NCI-H774 (cell line): ENCODE results near the gene ATG4C.
"Not testable (repeated sequence)": the region's sequence is repeated elsewhere in the genome, so short reads cannot be mapped to it uniquely, and the experiment has no call there.

Experiments
- DNase-seq: peaks from one replicate; lab custom pipeline; 2025; lab: John Stamatoyannopoulos, UW

ATG4C gene, protein sequence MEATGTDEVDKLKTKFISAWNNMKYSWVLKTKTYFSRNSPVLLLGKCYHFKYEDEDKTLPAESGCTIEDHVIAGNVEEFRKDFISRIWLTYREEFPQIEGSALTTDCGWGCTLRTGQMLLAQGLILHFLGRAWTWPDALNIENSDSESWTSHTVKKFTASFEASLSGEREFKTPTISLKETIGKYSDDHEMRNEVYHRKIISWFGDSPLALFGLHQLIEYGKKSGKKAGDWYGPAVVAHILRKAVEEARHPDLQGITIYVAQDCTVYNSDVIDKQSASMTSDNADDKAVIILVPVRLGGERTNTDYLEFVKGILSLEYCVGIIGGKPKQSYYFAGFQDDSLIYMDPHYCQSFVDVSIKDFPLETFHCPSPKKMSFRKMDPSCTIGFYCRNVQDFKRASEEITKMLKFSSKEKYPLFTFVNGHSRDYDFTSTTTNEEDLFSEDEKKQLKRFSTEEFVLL

DNA sequence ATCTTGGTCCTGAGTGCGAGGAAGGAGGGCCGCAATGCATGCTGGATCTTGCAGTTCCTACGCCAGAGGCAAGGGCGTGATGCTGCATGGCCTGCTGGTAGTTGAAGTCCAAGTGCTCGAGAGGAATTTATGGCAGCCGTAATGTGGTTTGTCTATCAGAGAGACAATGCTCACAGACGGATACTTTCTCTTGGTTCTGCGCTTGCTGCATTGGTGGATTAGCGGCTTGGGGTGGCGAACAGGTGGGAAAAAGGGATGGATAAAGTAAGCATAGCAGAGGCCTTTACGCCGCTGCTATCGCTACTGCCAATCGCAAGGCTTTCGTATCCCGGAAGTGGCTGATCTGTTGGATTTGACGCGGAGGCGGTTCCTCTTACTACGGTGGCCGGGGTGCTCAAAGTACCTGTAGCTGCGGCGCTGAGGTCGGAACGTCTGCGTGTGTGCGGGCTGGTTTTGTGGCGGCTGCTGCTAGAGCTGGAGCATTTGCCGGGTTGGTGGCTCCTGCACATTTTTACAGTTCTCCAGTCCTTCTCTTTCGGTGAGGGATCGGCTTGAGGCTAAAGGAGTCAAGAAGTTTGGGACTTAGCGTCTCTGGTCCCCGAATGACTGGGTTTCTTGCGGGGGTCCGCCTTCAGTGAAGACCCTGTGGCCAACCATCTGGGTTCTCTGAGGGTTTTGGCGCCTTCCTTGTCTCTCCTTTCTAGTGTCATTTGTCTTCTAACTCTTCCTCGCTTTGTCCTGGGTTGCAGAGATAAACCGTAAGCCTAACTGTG is at the start of gene ATG4C:
TSS of gene ATG4C (plus strand) at position 397 of the 773 bp plus-strand sequence. CDS start 19,655 bp downstream, outside the sequence.
- DNase-seq: peak; percentile 91

DNA sequence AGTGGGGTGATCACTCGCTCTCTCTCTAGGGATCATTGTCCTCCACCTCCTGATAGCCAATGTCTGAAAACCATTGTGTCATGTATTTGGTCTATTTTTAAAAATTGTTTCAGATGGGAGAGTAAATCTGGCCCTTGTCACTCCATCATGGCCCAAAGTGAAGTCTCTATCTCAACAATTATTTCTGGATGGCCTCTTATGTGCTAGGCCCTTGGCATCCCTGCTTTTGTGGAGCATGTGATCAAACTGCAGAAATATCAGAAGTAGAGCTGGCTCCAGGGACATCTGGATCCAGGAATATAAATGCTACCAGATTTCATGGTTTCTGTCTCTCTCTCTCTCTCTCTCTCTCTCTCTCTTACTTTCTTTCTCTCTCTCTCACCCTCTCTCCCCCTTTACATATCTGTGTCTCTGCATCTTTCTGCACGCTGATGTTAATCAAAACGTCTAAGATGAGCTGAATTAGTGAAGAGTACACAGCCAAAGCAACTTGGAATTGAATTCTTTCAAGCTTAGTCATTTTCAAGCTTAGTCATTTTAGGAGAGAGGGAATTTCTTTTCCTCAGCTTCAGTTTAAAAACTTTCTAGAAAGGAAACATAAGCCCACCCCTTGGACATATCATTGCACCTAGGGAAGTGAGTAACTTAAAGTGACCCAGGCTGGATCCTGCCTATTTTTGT is 48.3 kb upstream of the ATG4C start:
- no peak for DNase-seq

DNA sequence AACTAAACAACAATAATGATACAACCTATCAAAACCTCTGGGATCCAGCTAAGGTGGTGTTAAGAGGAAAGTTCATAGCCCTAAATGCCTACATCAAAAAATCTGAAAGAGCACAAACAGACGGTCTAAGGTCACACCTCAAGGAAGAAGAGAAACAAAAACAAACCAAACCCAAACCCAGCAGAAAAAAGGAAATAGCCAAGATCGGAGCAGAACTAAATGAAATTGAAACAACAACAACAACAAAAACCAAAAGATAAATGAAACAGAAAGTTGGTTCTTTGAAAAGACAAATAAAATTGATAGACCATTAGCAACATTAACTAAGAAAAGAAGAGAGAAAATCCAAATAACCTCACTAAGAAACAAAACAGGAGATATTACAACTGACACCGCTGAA is 43.2 kb upstream of the ATG4C start:
- DNase-seq: not testable (repeated sequence)

DNA sequence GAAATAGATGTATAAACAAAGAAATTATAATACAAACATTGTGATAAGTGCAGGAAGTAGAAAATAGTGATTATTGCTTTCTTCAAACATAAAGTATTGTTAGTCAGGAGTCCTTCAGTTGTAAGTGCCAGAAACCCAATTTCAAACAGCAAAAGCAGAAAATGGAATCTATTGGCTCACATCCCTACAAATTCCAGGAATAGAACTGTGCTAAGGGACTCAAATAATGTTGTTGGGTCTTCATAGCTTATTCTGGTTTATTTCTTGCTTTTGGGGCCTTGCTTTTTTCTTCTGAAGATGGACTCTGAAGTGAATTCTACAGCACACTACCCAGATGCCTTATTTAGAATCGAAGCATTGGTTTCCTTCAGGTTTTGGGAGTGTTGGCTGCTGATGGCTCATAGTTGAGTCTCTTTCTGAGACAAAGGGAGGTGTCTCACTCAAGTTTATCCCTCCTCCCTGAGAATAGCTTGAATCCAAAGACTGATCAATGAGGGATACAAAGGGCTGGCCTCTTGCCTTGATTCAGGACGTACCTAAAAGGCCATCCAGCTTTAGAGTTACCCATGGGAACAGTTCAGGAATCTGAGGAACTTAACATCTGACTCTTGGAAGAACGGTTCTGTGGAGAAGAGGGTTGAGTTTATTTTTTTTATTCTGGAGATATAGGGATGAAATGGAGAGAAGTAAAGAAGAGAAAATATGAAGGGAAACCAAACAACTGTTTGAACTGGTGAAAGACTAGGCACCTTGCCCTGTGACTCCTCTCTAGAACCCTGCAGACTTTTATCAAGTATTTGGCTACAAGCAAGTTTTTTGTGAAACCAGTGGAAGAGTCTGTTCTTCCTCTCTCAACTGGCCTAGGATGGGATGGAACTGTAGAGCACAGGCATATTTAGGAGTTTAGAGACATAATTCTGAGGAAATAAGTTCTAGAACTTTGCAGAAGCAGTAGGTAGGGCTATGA is 39.0 kb upstream of the ATG4C start:
- DNase-seq: no peak

DNA sequence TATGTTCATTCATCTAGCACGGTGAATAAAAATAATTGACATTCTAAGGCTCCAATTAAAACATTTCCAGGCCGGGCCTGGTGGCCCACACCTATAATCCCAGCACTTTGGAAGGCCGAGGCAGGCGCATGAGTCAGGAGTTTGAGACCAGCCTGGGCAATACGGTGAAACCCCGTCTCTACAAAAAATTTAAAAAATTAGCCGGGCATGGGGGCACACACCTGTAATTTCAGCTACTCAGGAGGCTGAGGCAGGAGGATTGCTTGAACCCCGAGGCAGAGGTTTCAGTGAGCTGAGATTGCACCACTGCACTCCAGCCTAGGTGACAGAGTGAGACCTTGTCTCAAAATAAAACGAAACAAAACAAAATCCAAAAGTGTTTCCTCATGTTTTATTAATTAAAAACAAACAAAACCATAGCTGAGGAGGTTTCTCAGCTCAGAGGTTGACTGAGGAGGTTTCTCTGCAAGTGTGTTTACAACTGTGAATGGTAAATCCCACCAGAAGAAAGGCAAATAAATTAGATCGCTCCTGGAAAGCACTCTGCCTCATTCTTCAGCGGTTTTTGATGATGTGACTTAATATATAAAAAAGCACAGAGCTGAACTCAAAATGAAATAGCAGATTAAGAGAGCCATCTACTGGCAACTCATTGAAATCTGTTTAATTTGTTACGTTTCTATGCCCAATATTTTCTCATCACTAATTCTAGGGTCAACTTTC is 37.7 kb upstream of the ATG4C start:
- peak; percentile 51 for DNase-seq

DNA sequence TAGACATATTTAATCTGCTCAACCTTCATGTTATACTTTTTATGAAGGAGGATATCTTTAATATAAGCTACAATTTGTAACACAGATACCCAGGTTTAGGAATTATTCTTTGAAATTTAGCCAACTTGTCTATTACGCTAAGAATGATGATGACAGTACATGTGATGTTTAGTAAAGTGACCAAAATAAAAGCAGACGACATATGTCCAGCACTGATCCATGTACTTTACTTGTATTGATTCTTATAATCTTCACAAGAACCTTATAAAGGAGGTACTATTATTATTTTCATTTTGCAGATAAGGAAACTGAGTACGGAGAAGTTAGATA is 37.2 kb upstream of the ATG4C start:
- DNase-seq: no peak

DNA sequence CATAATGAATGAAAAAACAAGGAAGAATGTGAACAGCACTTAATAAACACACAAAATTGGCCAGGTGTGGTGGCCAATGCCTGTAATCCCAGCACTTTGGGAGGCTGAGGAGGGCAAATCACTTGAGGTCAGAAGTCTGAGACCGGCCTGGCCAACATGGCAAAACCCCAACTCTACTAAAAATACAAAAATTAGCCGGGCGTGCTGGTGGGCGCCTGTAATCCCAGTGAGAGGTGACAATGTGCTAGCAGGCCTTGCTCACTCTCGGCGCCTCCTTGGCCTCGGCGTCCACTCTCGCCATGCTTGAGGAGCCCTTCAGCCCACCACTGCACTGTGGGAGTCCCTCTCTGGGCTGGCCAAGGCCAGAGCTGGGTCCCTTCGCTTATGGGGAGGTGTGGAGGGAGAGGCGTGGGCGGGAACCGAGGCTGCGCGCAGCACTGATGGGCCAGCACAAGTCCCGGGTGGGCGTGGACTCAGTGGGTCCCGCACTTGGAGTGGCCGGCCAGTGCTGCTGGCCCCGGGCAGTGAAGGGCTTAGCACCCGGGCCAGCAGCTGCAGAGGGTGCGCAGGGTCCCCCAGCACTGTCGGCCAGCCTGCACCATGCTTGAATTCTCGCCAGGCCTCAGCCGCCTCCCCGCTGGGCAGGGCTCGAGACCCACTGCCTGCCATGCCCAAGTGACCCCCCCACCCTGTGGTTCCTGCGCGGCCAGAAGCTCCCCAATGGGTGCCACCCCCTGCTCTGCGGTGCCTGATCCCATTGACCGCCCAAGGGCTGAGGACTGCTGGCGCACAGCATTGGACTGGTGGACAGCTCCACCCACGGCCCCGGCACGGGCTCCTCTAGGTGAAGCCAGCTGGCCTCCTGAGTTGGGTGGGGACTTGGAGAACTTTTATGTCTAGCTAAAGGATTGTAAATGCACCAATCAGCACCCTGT is 30.6 kb upstream of the ATG4C start:
- no peak for DNase-seq

DNA sequence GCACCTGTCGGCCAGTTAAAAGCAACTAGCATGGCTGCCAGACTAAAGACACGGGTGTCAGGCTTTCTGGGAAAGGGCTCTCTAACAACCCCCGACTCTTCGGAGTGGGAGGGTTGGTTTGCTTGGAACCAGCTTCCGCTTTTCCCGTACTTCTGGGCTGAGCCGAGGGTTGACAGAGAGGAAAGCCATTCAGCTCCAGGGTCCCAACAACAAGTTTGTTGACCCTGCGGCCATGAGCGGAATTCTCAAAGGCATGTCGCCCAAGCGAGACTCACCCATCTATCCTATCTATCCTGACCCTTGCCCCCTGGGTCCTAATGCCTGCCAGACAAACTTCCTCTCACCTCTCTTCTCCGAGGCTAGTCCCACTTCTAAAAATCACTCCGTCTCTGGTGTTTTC is 29.0 kb upstream of the ATG4C start:
- DNase-seq: not testable (repeated sequence)

DNA sequence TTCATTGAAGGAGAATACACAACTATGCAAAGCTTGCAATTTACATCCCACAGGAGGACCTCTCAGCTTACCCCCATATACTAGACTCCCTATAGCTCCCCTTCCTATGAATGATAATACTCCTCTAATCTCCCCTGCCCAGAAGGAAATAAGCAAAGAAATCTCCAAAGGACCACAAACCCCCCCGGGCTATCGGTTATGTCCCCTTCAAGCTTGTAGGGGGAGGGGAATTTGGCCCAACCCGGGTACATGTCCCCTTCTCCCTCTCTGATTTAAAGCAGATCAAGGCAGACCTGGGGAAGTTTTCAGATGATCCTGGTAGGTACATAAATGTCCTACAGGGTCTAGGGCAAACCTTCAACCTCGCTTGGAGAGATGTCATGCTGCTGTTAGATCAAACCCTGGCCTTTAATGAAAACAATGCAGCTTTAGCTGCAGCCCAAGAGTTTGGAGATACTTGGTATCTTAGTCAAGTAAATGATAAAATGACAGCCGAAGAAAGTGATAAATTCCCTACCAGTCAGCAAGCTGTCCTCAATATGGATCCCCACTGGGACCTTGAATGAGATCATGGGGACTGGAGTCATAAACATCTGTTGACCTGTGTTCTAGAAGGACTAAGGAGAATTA is 27.6 kb upstream of the ATG4C start:
- not testable (repeated sequence) for DNase-seq

DNA sequence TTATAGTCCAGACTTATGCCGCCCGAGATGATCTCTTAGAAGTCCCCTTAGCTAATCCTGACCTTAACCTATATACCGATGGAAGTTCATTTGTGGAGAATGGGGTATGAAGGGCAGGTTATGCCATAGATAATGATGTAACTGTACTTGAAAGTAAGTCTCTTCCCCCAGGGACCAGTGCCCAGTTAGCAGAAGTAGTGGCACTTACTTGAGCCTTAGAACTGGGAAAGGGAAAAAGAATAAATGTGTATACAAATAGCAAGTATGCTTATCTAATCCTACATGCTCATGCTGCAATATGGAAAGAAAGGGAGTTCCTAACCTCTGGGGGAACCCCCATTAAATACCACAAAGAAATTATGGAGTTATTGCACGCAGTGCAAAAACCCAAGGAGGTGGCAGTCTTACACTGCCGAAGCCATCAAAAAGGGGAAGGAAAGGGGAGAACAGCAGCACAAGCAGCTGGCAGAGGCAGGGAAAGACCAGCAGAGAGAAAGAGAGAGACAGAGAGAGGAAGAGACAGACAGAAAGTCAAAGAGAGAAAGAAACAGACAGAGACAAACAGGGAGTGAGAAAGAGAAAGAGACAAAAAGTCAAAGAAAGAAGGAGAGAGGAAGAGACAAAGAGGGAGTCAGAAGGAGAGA is 24.6 kb upstream of the ATG4C start:
- not testable (repeated sequence) for DNase-seq

DNA sequence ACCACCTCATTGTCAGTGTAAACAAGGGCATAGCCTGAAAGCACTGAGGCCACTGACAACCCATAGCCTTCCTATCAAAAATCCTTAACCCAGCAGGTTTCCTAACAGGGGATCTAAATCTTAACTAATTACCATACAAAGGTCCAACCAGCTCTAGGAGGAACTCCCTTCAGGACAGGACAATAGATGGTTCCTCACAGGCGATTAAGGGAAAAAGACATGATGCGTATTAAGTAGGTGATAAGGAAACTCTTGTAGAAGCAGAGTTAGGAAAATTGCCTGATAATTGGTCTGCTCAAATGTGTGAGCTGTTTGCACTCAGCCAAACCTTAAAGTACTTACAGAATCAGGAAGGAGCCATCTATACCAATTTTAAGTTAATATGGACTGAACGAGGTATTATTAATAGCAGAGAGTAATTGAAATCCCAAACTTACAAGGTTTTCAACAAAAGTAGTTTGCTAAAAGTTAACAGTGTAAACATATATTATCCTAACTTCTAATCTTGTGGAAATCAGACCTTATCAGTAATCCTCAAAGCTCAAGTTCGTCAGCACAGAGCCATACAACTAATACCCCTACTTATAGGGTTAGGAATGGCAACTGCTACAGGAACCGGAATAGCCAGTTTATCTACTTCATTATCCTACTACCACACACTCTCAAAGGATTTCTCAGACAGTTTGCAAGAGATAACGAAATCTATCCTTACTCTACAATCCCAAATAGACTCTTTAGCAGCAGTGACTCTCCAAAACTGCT is 23.7 kb upstream of the ATG4C start:
- not testable (repeated sequence) for DNase-seq

DNA sequence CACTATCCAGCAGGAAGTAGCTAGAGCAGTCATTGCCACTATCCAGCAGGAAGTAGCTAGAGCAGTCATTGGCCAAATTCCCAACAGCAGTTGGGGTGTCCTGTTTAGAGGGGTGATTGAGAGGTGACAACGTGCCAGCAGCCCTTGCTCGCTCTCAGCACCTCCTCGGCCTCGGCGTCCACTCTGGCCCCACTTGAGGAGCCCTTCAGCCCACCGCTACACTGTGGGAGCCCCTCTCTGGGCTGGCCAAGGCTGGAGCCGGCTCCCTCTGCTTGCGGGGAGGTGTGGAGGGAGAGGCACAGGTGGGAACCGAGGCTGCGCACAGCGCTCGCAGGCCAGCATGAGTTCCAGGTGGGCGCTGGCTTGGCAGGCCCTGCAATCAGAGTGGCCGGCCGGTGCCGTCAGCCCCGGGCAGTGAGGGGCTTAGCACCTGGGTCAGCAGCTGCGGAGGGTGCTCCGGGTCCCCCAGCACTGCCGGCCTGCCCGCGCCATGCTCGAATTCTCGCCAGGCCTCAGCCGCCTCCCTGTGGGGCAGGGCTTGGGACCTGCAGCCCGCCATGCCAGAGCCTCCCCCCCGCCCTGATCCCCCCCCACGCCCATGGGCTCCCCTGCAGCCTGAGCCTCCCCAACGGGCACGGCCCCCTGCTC is 22.6 kb upstream of the ATG4C start:
- DNase-seq: not testable (repeated sequence)

DNA sequence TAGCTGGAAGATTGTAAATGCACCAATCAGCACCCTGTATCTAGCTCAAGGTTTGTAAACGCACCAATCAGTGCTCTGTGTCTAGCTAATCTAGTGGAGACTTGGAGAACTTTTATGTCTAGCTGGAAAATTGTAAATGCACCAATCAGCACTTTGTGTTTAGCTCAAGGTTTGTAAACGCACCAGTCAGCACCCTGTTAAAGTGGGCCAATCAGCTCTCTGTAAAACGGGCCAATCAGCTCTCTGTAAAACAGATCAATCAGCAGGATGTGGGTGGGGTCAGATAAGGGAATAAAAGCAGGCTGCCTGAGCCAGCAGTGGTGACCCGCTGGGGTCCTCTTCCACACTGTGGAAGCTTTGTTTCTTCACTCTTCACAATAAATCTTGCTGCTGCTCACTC is 21.9 kb upstream of the ATG4C start:
- DNase-seq: not testable (repeated sequence)

DNA sequence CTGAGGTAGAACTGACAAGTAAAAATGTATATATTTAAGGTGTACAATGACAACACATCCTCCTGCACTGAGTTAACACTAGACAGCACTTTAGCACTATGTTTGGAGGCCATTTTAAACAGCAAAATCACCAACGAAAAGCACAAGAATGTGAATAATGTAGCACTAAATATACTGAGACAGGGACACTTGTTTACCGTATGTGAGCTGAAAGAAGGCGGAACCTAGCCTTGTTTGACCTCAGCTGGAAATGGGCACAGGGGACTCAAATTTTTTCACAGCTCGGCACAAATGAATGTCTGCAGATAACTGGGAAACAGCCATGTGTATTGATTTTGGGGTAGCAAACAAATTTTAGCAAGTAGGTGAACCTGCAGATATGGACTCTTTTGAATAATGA is 18.0 kb upstream of the ATG4C start:
- no peak for DNase-seq

DNA sequence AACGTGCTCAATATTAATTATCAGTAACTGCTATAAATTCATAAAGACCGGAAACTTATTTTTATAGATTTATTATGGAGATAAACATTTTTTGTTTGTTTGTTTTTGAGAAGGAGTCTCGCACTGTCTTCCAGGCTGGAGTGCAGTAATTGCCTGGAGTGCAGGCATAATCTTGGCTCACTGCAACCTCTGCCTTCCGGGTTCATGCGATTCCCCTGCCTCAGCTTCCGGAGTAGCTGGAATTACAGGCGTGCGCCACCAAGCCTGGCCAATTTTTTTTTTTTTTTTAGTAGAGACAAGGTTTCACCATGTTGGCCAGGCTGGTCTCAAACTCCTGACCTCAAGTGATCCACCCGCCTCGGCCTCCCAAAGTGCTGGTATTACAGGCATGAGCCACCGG is 15.4 kb upstream of the ATG4C start:
- DNase-seq: not testable (repeated sequence)

DNA sequence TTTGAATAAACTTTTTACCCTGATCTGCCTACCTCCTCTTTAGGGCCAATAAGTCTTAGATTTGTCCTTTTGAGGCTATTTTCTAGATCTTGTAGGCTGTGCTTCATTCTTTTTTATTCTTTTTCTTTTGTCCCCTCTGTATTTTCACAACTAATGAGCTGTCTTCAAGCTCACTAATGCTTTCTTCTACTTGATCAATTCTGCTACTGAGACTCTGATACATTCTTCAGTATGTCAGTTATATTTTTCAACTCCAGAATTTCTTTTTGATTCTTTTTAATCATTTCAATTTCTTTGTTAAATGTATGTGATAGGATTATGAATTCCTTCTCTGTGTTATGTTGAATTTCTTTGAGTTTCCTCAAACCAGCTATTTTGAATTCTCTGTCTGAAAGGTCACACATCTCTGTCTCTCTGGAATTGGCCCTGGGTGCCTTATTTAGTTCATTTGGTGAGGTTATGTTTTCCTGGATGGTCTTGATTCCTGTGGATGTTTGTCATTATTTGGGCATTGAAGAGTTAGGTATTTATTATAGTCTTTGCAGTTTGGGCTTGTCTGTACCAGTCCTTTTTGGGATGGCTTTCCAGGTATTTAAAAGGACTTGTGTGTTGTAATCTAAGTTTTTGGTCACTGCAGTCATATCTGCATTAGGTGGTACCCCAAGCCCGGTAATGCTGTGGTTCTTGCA is 11.2 kb upstream of the ATG4C start:
- DNase-seq: no peak

DNA sequence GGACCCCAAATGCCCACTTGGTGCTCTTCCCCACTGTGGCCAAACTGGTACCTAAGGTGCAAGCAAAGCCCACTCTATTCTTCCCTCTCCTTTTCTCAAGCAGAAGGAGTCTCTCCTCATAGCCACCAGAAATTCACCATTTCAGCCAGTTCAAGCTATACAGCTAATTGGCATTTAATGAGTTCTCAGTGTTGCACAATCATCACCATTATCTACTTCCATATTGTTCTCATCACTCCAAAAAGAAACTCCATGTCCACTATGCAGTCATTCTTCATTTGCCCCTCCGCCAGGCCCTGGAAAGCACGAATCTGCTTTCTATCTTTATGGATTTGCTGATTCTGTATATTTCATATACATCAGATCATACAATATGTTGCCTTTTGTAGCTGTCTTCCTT is 9.9 kb upstream of the ATG4C start:
- no peak for DNase-seq
